PC-3 (cell line): Measurements from ENCODE around the gene SSMEM1. TPM values are rescaled to one million over a fixed set of nuclear protein-coding genes. Genes with fewer than 3 reads are reported as not detected.

Experiments used
- ATAC-seq: fragments of 200-7000 bp; cut with Tn5 transposase; 2 replicates; pipeline ENCODE4 v1.9.1; 2020; ENCODE audit warnings: mild to moderate bottlenecking, moderate library complexity
- Bru-seq: library from RNA; stranded (reverse); fragments of 400-500 nt; gene quantifications from one replicate; lab custom pipeline; 2021; lab: Mats Ljungman, UMichigan
- BruChase-seq, 2 experiments: library from RNA; stranded (reverse); fragments of 400-500 nt; gene quantifications; one replicate each; lab custom pipeline; 2021; lab: Mats Ljungman, UMichigan
- BruUV-seq: library from RNA; stranded (reverse); fragments of 400-500 nt; replicated peaks from 2 replicates; lab custom pipeline; 2021; lab: Mats Ljungman, UMichigan
- CTCF ChIA-PET: fragments of 300-600 bp; sonication (Branson Sonifier 250); formaldehyde crosslinking; loops from one replicate; lab custom pipeline; 2022; ENCODE audit warnings: antibody characterized with exemption; lab: Charles Lee
- POLR2A ChIA-PET: fragments of 300-600 bp; sonication (Branson Sonifier 250); formaldehyde crosslinking; loops from one replicate; lab custom pipeline; 2022; ENCODE audit warnings: antibody characterized with exemption; ENCODE audit not compliant: unreplicated experiment; lab: Charles Lee
- DNase-seq: peaks from one replicate; pipeline ENCODE4 v3.0.0-alpha.2; 2015
- H2AFZ ChIP-seq: fragments of 300-600 bp; sonication (generic); 2 replicates; pipeline ENCODE4 v1.6.0; 2016; ENCODE audit warnings: antibody characterized with exemption, low read length
- H3F3A ChIP-seq: fragments of 300-600 bp; sonication (generic); one replicate; pipeline ENCODE4 v1.6.0; 2017; ENCODE audit warnings: antibody characterized with exemption, low read length, control low read depth, mild to moderate bottlenecking; ENCODE audit not compliant: unreplicated experiment
- H3K27ac ChIP-seq: fragments of 300-600 bp; sonication (generic); 2 replicates; pipeline ENCODE4 v1.5.1; 2016; ENCODE audit warnings: mild to moderate bottlenecking, low read length
- H3K27me3 ChIP-seq: fragments of 300-600 bp; sonication (generic); 2 replicates; pipeline ENCODE4 v1.6.1; 2016; ENCODE audit warnings: low read length, mixed read lengths
- H3K36me3 ChIP-seq: fragments of 300-600 bp; sonication (generic); 2 replicates; pipeline ENCODE4 v1.6.1; 2016; ENCODE audit warnings: low read depth, mixed run types, low read length, mixed read lengths
- H3K4me1 ChIP-seq: fragments of 300-600 bp; sonication (generic); 2 replicates; pipeline ENCODE4 v1.5.1; 2016; ENCODE audit warnings: low read length; ENCODE audit not compliant: insufficient read depth
- H3K4me2 ChIP-seq: fragments of 300-600 bp; sonication (generic); 2 replicates; pipeline ENCODE4 v1.6.0; 2016; ENCODE audit warnings: low read length
- H3K4me3 ChIP-seq: fragments of 300-600 bp; sonication (generic); 2 replicates; pipeline ENCODE4 v1.5.1; 2016; ENCODE audit warnings: mild to moderate bottlenecking, low read length, mixed read lengths
- H3K79me2 ChIP-seq: fragments of 300-600 bp; sonication (generic); 2 replicates; pipeline ENCODE4 v1.6.1; 2017; ENCODE audit warnings: low read length, mixed read lengths
- H3K9ac ChIP-seq: fragments of 300-600 bp; sonication (generic); 2 replicates; pipeline ENCODE4 v1.6.0; 2016; ENCODE audit warnings: mild to moderate bottlenecking, low read length
- H3K9me2 ChIP-seq: fragments of 300-600 bp; sonication (generic); replicated peaks from 2 replicates; pipeline ENCODE4 v1.6.1; 2016; ENCODE audit warnings: mixed run types, low read length, mixed read lengths
- H3K9me3 ChIP-seq: fragments of 300-600 bp; sonication (generic); 2 replicates; pipeline ENCODE4 v1.6.1; 2016; ENCODE audit warnings: low read length, mixed read lengths
- H4K20me1 ChIP-seq: fragments of 300-600 bp; sonication (generic); 2 replicates; pipeline ENCODE4 v1.6.1; 2016; ENCODE audit warnings: low read length, mixed read lengths
- CTCF ChIP-seq: fragments of 300-600 bp; sonication (generic); conservative IDR thresholded peaks from 2 replicates; pipeline ENCODE4 v1.5.1; 2017; ENCODE audit warnings: antibody characterized with exemption, low read depth, mild to moderate bottlenecking, low read length
- EZH2 ChIP-seq: fragments of 300-600 bp; sonication (generic); IDR thresholded peaks from one replicate; pipeline ENCODE4 v1.6.1; 2017; ENCODE audit warnings: antibody characterized with exemption, mild to moderate bottlenecking, low read length; ENCODE audit not compliant: unreplicated experiment
- EZH2phosphoT487 ChIP-seq: fragments of 300-600 bp; sonication (generic); IDR thresholded peaks from 2 replicates; pipeline ENCODE4 v1.6.1; 2018; ENCODE audit warnings: mild to moderate bottlenecking, antibody characterized with exemption, low read length, borderline replicate concordance
- intact Hi-C: fragments of 100-400 bp; cut with micrococcal nuclease; formaldehyde crosslinking; loops from 2 replicates; pipeline ENCODE4 v1.9.0; 2023
- long read RNA-seq: library from polyadenylated mRNA; unstranded; transcript quantifications from one replicate; pipeline ENCODE4 v2.0.0, GENCODE V29; 2021; ENCODE audit not compliant: unreplicated experiment
- total RNA-seq: library from RNA; depleted of rRNA; stranded (reverse); fragments of >200 nt; gene quantifications from 2 replicates; pipeline ENCODE4 v1.2.3, GENCODE V29; 2014; rRNA removed

SSMEM1 gene
- total RNA-seq (not detected in 2 replicates), Bru-seq, nascent RNA (percentile 14 among the genes with signal in this experiment), BruChase-seq, experiment 1, labeled RNA remaining after a 6-hour chase (percentile 21 among the genes with signal in this experiment), BruChase-seq, experiment 2, labeled RNA remaining after a 2-hour chase (percentile 20 among the genes with signal in this experiment)
- long read RNA-seq, result 0 reads

GRCh38 chr7:130207642-130208041 lies at the start of gene SSMEM1:
TSS of gene SSMEM1 (plus strand) at chr7:130207860. CDS start at chr7:130207911, 51 bp downstream.
- Histone ChIP-seq H3K4me1 (peaks cover 20% of the 10 kb centered on the region), H3K79me2 (peaks cover 18% of the 10 kb centered on the region), H3K27me3 (no peaks in the 10 kb centered on the region), H3K4me2 (no peak within 1 kb of the TSS), H3K9me3 (no peaks in the 10 kb centered on the region), H3K9ac (no peak within 1 kb of the TSS), H2AFZ (no peak within 1 kb of the TSS), H3K4me3 (no peak within 1 kb of the TSS), H3K27ac (no peak within 1 kb of the TSS), H3F3A (no peaks in the 10 kb centered on the region), H3K36me3 (no peaks in the 10 kb centered on the region; the same call in 1 of the 2 replicates), H4K20me1 (no peaks in the 10 kb centered on the region), H3K9me2 (no peaks in the 10 kb centered on the region)
- ChIA-PET CTCF (no interaction called here), POLR2A (no interaction called here)
- ATAC-seq, result no peak
- peak; percentile 37 for DNase-seq
- BruUV-seq, result no TSS peak
- intact Hi-C loops, result no loop called here
- no peak for TF ChIP-seq EZH2phosphoT487
- no peak for TF ChIP-seq EZH2
- TF ChIP-seq CTCF, result no peak

GRCh38 chr7:130160023-130160422 lies 47.6 kb upstream of the SSMEM1 start:
- no peak for ATAC-seq
- H3K4me1 ChIP-seq, result no peaks in the 10 kb centered on the region
- no peak overlapping the region for H3K4me3 ChIP-seq
- H3K9ac ChIP-seq, result no peak overlapping the region
- no peaks in the 10 kb centered on the region for H3F3A ChIP-seq
- H4K20me1 ChIP-seq, result no peaks in the 10 kb centered on the region
- intact Hi-C loops, result no loop called here
- ChIA-PET CTCF (no interaction called here), POLR2A (no interaction called here)
- no peak overlapping the region for H3K4me2 ChIP-seq
- H2AFZ ChIP-seq, result no peak overlapping the region
- no peaks in the 10 kb centered on the region for H3K79me2 ChIP-seq
- BruUV-seq, result no TSS peak
- no peaks in the 10 kb centered on the region for H3K27me3 ChIP-seq
- no peaks in the 10 kb centered on the region for H3K9me3 ChIP-seq
- DNase-seq, result no peak
- peaks cover 23% of the 10 kb centered on the region for H3K36me3 ChIP-seq
- TF ChIP-seq EZH2phosphoT487 (no peak), EZH2 (no peak), CTCF (no peak)
- H3K27ac ChIP-seq, result no peak overlapping the region
- no peaks in the 10 kb centered on the region for H3K9me2 ChIP-seq

GRCh38 chr7:130160455-130160854 lies 47.2 kb upstream of the SSMEM1 start:
- DNase-seq, result no peak
- Histone ChIP-seq H3K9ac (no peak overlapping the region), H2AFZ (no peak overlapping the region), H3K4me3 (no peak overlapping the region), H3K9me2 (no peaks in the 10 kb centered on the region), H3K4me1 (no peaks in the 10 kb centered on the region), H3K4me2 (no peak overlapping the region), H4K20me1 (no peaks in the 10 kb centered on the region), H3K27me3 (no peaks in the 10 kb centered on the region), H3K36me3 (peaks cover 24% of the 10 kb centered on the region), H3K9me3 (no peaks in the 10 kb centered on the region), H3K27ac (no peak overlapping the region), H3F3A (no peaks in the 10 kb centered on the region), H3K79me2 (no peaks in the 10 kb centered on the region)
- CTCF ChIA-PET, result no interaction called here
- no TSS peak for BruUV-seq
- ATAC-seq, result no peak
- POLR2A ChIA-PET, result no interaction called here
- intact Hi-C loops, result no loop called here
- TF ChIP-seq CTCF (no peak), EZH2phosphoT487 (no peak), EZH2 (no peak)
